ENCODE results near the gene CACNG8. TPM values are rescaled to one million over a fixed set of nuclear protein-coding genes. Genes with fewer than 3 reads are reported as not detected.
A peak's percentile ranks its signal among the peaks of the same experiment; 100 is the strongest.

The CACNG8 gene
- total and polyA plus RNA-seq, 2 experiments from 2014 or later = 0.06 to 0.13 TPM

- Histone ChIP-seq H2AFZ (no peak overlapping the region), H3K4me1 (ENCODE audit: insufficient read depth) (no peaks in the 10 kb centered on the region), H3K4me2 (no peak overlapping the region)
Observed at GRCh38 chr19:53961523-53962356, 997 bp upstream of the CACNG8 start.

DNA sequence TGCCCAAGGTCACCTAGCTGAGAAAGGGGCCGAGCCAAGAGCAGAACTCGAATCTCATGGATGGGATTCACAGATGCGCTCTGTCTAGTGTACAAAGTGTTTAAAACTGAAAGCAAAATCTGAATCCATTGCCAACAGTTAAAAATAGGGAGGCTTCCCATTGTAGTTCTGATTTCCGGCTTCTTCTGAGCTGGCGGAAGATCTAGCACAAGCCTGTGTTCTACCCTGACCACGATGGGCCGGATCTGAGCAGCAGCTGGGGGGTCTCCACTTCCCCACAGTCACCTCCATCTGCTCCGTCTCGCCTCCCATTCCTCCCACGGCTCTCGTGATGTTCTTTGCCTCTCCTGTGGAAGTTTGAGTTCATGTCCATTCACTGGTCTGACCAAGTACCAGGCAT lies 2.4 kb downstream of the CACNG8 start:
- no peak overlapping the region for H2AFZ ChIP-seq
- H3K27me3 ChIP-seq = peaks cover 51% of the 10 kb centered on the region
- no peaks in the 10 kb centered on the region for H3K4me1 ChIP-seq (ENCODE audit: insufficient read depth)
- DNase-seq (ENCODE audit: low spot score) = no peak
- TF ChIP-seq, protein P1, sequence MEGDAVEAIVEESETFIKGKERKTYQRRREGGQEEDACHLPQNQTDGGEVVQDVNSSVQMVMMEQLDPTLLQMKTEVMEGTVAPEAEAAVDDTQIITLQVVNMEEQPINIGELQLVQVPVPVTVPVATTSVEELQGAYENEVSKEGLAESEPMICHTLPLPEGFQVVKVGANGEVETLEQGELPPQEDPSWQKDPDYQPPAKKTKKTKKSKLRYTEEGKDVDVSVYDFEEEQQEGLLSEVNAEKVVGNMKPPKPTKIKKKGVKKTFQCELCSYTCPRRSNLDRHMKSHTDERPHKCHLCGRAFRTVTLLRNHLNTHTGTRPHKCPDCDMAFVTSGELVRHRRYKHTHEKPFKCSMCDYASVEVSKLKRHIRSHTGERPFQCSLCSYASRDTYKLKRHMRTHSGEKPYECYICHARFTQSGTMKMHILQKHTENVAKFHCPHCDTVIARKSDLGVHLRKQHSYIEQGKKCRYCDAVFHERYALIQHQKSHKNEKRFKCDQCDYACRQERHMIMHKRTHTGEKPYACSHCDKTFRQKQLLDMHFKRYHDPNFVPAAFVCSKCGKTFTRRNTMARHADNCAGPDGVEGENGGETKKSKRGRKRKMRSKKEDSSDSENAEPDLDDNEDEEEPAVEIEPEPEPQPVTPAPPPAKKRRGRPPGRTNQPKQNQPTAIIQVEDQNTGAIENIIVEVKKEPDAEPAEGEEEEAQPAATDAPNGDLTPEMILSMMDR (IDR thresholded peaks at IDR 0.05; ENCODE audit: poor library complexity) = no peak
- TF ChIP-seq EZH2phosphoT487 (IDR thresholded peaks at IDR 0.05; ENCODE audit: low read depth, severe bottlenecking, unreplicated experiment) = no peak
- no peak for TF ChIP-seq EZH2 (IDR thresholded peaks at IDR 0.05; ENCODE audit: borderline replicate concordance)
- no peak overlapping the region for H3K27ac ChIP-seq
- WGBS (ENCODE audit: low lambda C conversion rate, missing lambda C conversion rate) = 84% methylated on average over 11 of the region's 11 CpGs
- no peak overlapping the region for H3K4me3 ChIP-seq
- H4K20me1 ChIP-seq (ENCODE audit: insufficient read depth, poor library complexity, severe bottlenecking) = no peaks in the 10 kb centered on the region
- H3K4me2 ChIP-seq = no peak overlapping the region
- no peaks in the 10 kb centered on the region for H3K9me2 ChIP-seq (replicated peaks; ENCODE audit: insufficient read depth)
- no peaks in the 10 kb centered on the region for H3K9me3 ChIP-seq (ENCODE audit: low read depth)
- H3K79me2 ChIP-seq = no peaks in the 10 kb centered on the region
- H3K36me3 ChIP-seq (replicated peaks; ENCODE audit: insufficient read depth, low read depth) = no peaks in the 10 kb centered on the region

More at GRCh38 chr19:53961523-53962356, 997 bp upstream of the CACNG8 start:
- TF ChIP-seq EZH2 (IDR thresholded peaks at IDR 0.05; ENCODE audit: borderline replicate concordance) = peak; percentile 64
- TF ChIP-seq, protein P1 (IDR thresholded peaks at IDR 0.05; ENCODE audit: poor library complexity) = no peak
- no peaks in the 10 kb centered on the region for H3K36me3 ChIP-seq (replicated peaks; ENCODE audit: insufficient read depth, low read depth)
- H3K9me3 ChIP-seq (ENCODE audit: low read depth) = no peaks in the 10 kb centered on the region
- WGBS (ENCODE audit: low lambda C conversion rate, missing lambda C conversion rate) = 7% methylated on average over 15 of the region's 32 CpGs
- H3K27me3 ChIP-seq = peaks cover 74% of the 10 kb centered on the region
- H3K27ac ChIP-seq = no peak overlapping the region
- H3K9me2 ChIP-seq (replicated peaks; ENCODE audit: insufficient read depth) = no peaks in the 10 kb centered on the region
- no peak for DNase-seq (ENCODE audit: low spot score)
- no peaks in the 10 kb centered on the region for H4K20me1 ChIP-seq (ENCODE audit: insufficient read depth, poor library complexity, severe bottlenecking)
- H3K79me2 ChIP-seq = no peaks in the 10 kb centered on the region
- no peak overlapping the region for H3K4me3 ChIP-seq

DNA sequence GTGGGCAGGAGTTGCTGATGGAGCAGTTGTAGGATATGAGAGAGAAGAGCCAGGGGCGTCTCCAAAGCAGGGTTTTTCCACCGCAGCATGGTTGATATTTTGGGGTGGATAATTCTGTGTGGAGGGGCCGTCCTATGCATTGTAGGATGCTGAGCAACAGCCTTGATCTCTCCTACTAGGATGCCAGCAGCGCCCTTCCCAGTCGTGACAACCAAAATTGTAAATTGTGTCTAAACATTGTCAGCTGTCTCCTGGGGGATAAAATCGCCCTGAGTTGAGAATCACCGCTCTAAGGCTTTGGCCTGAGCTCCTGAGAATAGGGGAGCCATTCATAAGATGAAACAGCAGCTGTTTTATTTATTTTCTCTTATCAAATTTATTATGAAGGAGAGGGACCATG lies 4.2 kb downstream of the CACNG8 start:
- Histone ChIP-seq H3K36me3 (replicated peaks; ENCODE audit: insufficient read depth, low read depth) (no peaks in the 10 kb centered on the region), H3K27me3 (peaks cover 35% of the 10 kb centered on the region), H3K27ac (no peak overlapping the region), H3K79me2 (no peaks in the 10 kb centered on the region), H3K9me2 (replicated peaks; ENCODE audit: insufficient read depth) (no peaks in the 10 kb centered on the region), H3K4me3 (no peak overlapping the region), H2AFZ (no peak overlapping the region), H4K20me1 (ENCODE audit: insufficient read depth, poor library complexity, severe bottlenecking) (no peaks in the 10 kb centered on the region), H3K4me1 (ENCODE audit: insufficient read depth) (no peaks in the 10 kb centered on the region), H3K4me2 (no peak overlapping the region), H3K9me3 (ENCODE audit: low read depth) (no peaks in the 10 kb centered on the region)
- TF ChIP-seq, protein P1 (IDR thresholded peaks at IDR 0.05; ENCODE audit: poor library complexity) = no peak
- TF ChIP-seq EZH2phosphoT487 (IDR thresholded peaks at IDR 0.05; ENCODE audit: low read depth, severe bottlenecking, unreplicated experiment) (no peak), EZH2 (IDR thresholded peaks at IDR 0.05; ENCODE audit: borderline replicate concordance) (no peak)
- 77% methylated on average over 7 of the region's 7 CpGs for WGBS (ENCODE audit: low lambda C conversion rate, missing lambda C conversion rate)
- DNase-seq (ENCODE audit: low spot score) = no peak

Measured in hepatocyte (in vitro differentiated cells).